ACHN (cell line): ENCODE data around the gene ADCY10.
"Not testable (repeated sequence)": the region's sequence is repeated elsewhere in the genome, so short reads cannot be mapped to it uniquely, and the experiment has no call there.

Experiments
- DNase-seq: peaks from one replicate; pipeline ENCODE4 v3.0.0-alpha.2; 2015
- in situ Hi-C: cut with HindIII; loops from 2 replicates; pipeline ENCODE4 v1.10.0; 2017; ENCODE audit warnings: low sequenced_read_pairs, low pct_ligation_motif_present, low pct_unique_long_range_greater_than_20kb

Gene ADCY10

GRCh38 chr1:167913895-167914496 is at the start of gene ADCY10:
Gene ADCY10, minus strand, starts transcription at chr1:167914134. Its CDS starts 8,994 bp downstream, at chr1:167905140.
- in situ Hi-C loops = no loop called here

GRCh38 chr1:167957710-167958109 is 43.8 kb upstream of the ADCY10 start:
- in situ Hi-C loops = no loop called here
- DNase-seq = no peak

More at GRCh38 chr1:167913895-167914496, at the start of gene ADCY10:
- DNase-seq = no peak

- no peak for DNase-seq
- in situ Hi-C loops = no loop called here
These were observed 42.0 kb upstream of the ADCY10 start for GRCh38 chr1:167955915-167956314.

GRCh38 chr1:167950569-167950968 is 36.6 kb upstream of the ADCY10 start:
- DNase-seq = no peak
- in situ Hi-C loops = no loop called here

- in situ Hi-C loops = no loop called here
- DNase-seq = no peak
These were observed 35.9 kb upstream of the ADCY10 start for GRCh38 chr1:167949785-167950184.

- no peak for DNase-seq
- in situ Hi-C loops = no loop called here
These were observed 33.8 kb upstream of the ADCY10 start for GRCh38 chr1:167947733-167948132.

GRCh38 chr1:167943541-167943940 is 29.6 kb upstream of the ADCY10 start:
- in situ Hi-C loops = no loop called here
- DNase-seq = no peak

- in situ Hi-C loops = no loop called here
These were observed 26.3 kb upstream of the ADCY10 start for GRCh38 chr1:167940264-167940663.

GRCh38 chr1:167938080-167938636 is 24.2 kb upstream of the ADCY10 start:
- in situ Hi-C loops = no loop called here

More at GRCh38 chr1:167940264-167940663, 26.3 kb upstream of the ADCY10 start:
- DNase-seq = no peak

GRCh38 chr1:167937709-167938010 is 23.7 kb upstream of the ADCY10 start:
- in situ Hi-C loops = no loop called here

More at GRCh38 chr1:167938080-167938636, 24.2 kb upstream of the ADCY10 start:
- no peak for DNase-seq

GRCh38 chr1:167936930-167937708 is 23.2 kb upstream of the ADCY10 start, which contains the start of gene MPC2:
Gene MPC2, minus strand, starts transcription at chr1:167937072. Its CDS starts 1,231 bp downstream, at chr1:167935841.
- peak; percentile 74 for DNase-seq
- in situ Hi-C loops = no loop called here

More at GRCh38 chr1:167937709-167938010, 23.7 kb upstream of the ADCY10 start:
- DNase-seq = no peak

GRCh38 chr1:167936068-167936929 is 22.4 kb upstream of the ADCY10 start, which contains the start of gene DCAF6:
Gene DCAF6, plus strand, starts transcription at chr1:167936683. Its CDS starts 229 bp downstream, at chr1:167936912.
- in situ Hi-C loops = no loop called here
- DNase-seq = peak; percentile 99

GRCh38 chr1:167935216-167936067 is 21.5 kb upstream of the ADCY10 start:
- in situ Hi-C loops = no loop called here
- DNase-seq = peak; percentile 67

GRCh38 chr1:167934426-167935215 is 20.7 kb upstream of the ADCY10 start:
- in situ Hi-C loops = no loop called here
- DNase-seq = no peak

GRCh38 chr1:167933788-167934187 is 19.9 kb upstream of the ADCY10 start:
- DNase-seq = no peak
- in situ Hi-C loops = no loop called here

- peak; percentile 39 for DNase-seq
- in situ Hi-C loops = no loop called here
These were observed 15.8 kb upstream of the ADCY10 start for GRCh38 chr1:167929725-167930124.

- in situ Hi-C loops = not testable (repeated sequence)
These were observed 15.0 kb upstream of the ADCY10 start for GRCh38 chr1:167928919-167929318.

More at GRCh38 chr1:167928919-167929318, 15.0 kb upstream of the ADCY10 start:
- peak; percentile 33 for DNase-seq
